Measurements from ENCODE around the gene BRPF1.

The BRPF1 gene

DNA sequence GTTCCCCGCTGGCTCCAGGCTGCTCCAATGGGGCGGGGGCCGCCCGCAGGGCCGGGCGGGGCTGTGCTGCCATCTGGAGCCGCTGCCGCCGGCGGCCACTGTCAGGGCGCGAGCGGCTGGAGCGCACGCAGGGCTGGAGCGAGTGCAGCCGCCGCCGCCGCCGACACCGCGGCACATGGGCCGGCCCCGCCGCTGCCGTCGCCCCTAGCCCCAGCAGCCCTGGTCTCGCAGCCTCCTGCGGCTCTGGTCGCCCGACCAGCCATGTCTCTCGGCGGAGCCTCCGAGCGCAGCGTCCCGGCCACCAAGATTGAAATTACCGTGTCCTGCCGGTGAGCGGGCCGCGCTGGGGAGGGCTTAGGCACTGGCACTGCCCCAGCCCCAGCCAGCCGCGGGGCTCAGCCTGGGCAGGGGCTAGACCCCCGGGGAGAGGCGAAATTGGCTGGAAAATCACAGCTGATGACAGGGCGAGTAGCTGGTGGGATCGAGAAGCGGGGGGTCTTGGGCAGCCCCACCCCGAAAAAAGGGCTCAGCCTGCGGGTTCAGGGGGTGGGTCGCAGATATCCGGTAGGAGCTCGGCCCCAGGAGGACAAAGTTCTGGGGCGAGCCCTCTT, 27.7 kb upstream of the BRPF1 start, which contains the start of gene CPNE9:
Gene CPNE9, plus strand, starts transcription at position 98 of the 611 bp plus-strand sequence. Its CDS starts 164 bp downstream, at position 262.
- DNase-seq = no peak

- DNase-seq = no peak
Observed at GRCh38 chr3:9704347-9705322, 26.9 kb upstream of the BRPF1 start.

GRCh38 chr3:9710174-9710739, 21.3 kb upstream of the BRPF1 start:
- DNase-seq = no peak

GRCh38 chr3:9712415-9712814, 19.1 kb upstream of the BRPF1 start:
- no peak for DNase-seq

- no peak for DNase-seq
Observed at GRCh38 chr3:9713142-9713541, 18.4 kb upstream of the BRPF1 start.

- DNase-seq = peak; percentile 19
Observed at GRCh38 chr3:9715136-9715535, 16.4 kb upstream of the BRPF1 start.

DNA sequence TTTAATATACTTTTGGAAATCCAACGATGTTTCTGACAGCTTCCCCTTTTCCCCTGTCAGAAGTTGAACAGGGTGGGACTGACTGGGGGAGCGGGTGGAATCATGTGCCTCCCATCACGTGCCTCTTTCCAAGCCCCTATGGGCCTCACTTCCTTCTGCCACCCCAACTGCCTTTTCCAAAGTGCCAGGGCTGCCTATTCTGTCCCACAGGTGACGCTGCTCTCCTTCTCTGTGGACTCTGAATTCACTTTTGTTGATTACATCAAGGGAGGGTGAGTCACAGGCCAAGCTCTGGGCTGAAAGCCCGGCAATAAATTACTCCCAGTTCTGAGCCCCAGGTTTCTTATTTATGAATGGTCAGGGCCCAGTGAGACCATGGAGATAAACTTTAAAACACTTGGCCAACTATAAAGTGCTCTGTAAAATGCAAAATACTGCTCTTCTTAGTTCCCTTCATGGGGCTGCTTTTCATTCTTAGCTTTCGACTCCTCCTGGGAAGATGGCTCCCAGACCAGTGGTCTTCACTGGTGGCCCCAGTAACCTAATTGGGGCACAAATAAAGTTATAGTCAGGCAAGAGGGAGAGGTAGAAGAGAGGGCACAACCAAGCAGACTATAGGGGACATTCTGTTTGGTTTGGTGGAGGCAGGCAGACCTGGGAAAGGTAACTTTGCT, 15.6 kb upstream of the BRPF1 start:
- DNase-seq = peak; percentile 30

GRCh38 chr3:9716801-9717555, 14.6 kb upstream of the BRPF1 start:
- no peak for DNase-seq

DNA sequence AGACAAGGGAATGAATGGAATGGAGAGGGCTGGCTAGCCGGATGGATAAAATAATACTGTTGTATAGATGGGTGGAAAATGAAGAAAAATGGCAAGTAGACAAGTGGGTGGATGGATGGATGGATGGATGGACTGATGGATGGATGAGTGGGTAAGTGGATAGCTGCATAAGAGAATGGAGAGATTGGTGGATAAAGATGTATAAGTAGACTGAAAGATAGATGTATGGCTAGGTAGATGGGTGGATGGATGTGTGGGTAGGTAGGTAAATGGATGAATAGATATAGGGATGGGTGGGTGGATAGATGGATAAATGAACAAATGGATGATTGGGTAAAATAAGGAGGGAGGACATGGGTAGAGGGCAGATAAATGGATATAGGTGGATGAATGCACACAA, 14.0 kb upstream of the BRPF1 start:
- no peak for DNase-seq

DNA sequence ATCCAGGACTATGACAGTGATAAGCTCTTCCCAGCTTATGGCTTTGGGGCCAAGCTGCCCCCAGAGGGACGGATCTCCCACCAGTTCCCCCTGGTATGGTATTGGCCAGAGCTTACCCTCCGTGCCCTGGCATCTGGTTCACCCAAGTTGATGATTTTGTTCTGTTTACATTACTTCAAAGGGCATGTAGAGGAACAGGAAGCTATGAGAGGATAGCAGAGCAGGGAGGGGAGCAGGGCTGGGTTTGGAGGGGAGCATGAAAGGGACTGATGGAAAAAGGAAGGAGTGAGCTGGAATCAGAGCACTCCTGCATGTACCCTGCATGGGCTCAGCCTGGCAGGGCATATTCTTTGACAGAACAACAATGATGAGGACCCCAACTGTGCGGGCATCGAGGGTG, 13.4 kb upstream of the BRPF1 start:
- no peak for DNase-seq

DNA sequence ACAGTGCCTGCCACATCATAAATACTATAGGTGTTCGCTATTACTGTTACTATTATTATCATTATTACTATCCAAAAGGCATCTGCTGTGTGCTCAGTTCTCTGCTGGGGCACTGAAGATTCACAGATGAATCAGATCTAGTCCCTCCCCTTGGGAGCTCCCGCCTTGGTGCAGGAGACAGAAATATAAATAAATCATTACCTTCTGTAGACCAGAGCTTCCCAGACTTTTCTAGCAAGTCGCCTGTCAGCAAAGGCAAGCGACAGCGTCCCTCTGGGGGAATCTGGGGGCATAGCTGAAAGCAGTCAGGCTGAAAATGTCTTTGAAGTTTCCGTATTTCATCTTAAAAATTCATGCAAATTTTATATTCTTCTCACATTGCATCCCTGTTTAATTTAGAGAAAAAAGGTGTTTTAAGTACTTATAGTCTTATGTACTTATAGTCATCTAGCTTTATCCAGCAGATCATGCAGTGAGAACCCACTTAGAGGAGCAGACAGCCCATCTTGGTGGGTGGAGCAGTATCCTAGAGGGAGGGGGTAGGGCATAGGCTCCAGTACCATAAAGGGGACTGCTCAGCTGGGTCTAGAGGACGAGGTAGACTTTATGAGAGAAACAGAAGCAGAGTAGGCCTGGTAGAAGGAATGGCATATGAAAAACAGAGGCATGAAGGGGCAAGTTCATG, 10.4 kb upstream of the BRPF1 start:
- no peak for DNase-seq

- no peak for DNase-seq
Observed at GRCh38 chr3:9721700-9722060, 9.9 kb upstream of the BRPF1 start.

DNA sequence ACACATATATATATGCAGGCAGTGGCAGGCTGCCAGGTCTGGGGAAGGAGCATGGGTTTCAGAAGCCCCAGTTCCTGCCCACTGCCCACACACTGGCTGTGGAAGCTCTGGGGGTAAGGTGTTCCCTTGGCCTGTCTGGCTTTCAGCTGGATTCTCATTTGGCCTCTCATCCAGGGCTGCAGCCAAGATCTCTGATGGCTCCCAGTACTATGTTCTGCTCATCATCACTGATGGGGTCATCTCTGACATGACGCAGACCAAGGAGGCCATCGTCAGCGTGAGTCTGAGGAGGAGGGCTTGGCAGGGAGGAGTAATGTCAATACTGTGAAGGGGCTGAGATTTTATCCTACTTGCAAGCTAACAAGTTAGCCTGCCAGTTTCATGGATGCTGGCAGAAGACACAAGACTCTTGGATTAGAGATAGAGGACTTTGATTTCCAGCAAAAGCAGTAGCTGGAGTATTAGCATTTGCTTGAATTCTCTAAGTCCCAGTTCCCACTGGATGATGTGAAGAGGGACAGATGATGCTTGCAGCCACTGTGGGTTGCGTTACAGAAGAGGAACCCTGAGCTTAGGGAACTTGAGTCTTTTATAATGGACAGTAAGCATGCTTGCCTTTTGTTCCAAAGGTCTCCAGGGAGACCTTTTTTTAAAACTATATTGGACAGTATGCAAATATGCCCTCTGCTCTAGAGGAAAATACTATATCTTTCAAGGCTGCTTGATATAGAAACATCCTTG, 5.6 kb upstream of the BRPF1 start:
- no peak for DNase-seq

DNA sequence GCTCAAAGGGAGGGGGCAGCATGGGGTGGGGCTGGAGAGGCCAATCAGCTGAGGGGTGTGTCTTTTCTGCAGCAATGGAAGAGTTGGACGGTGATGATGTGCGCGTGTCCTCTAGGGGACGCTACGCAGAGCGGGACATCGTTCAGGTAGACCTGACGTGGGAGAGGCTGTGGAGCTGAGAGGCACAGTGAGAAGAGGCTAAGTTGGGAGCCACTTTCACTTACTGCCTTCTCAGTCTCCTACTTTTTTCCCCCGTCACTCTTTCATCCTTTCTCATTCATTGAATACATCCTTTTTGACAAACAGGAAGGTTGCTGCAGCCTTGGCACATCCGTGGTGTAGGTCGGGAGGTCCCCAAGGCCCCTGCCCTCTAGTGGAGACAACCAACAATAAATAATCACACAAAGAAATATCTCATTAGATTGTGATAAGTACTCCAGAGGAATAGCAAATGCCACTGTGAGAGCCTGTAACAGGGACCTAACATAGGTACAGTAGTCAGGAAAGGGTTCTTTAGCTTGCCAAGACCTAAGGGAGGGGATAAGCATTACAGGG, 4.4 kb upstream of the BRPF1 start:
- peak; percentile 61 for DNase-seq

DNA sequence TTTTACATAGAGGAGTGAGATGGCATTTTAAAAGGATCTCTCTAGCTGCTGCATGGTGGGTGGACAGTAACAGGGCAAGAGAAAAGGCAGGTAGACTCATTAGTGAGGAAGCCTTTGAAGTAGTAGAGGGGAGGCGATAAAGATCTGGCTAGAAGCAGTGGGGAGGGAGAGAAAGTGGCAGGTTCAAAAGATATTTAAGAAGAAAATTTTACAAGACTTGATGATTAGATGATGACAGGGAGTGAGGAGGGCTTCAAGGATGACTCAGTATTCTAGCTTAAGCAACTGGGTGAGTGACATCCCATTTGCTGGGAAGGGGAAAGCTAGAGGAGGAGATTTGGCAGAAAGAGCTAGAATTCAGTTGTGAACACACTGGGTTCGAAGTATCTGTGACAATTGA, 3.8 kb upstream of the BRPF1 start:
- no peak for DNase-seq

DNA sequence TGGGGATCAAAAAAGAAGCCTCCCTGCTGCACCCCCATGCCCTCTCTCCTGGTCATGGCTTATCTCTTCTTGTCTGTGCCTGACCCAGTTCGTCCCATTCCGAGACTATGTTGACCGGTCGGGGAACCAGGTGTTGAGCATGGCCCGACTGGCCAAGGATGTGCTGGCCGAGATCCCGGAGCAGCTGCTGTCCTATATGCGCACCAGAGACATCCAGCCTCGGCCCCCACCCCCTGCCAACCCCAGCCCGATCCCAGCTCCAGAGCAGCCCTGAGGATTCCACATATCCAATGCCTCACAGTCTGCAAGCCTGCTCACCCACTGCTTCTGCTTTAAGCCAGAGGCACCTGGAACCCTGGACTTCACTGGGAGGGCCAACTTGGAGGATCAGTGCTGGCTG, 2.1 kb upstream of the BRPF1 start:
- no peak for DNase-seq

GRCh38 chr3:9730657-9731205, 804 bp upstream of the BRPF1 start:
- no peak for DNase-seq

- peak; percentile 13 for DNase-seq
Observed at GRCh38 chr3:9732080-9732739, 675 bp downstream of the BRPF1 start.

DNA sequence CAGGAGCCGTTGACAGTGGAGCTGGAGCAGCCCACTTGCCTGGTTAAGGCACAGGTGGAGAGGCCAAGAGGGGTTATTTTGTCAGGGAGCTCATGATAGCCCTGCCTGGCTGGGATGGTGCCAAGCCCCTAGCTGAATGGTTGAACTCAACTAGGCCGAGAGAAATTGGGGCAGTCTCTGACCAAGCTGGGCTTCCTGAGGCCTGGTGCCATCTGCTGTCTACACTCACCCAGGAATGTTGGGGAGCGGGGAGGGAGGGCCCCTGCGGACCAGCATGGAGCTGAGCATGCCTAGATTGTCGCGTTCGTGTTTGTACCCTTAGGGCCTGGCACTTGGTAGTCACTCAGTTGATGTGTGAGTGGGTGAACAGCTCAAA, 1.2 kb downstream of the BRPF1 start:
- no peak for DNase-seq

GRCh38 chr3:9736831-9737230, 5.3 kb downstream of the BRPF1 start:
- DNase-seq = no peak
